Endodermal cell (in vitro differentiated cells): ENCODE measurements around the gene AFF2. TPM values are rescaled to one million over a fixed set of nuclear protein-coding genes. Genes with fewer than 3 reads are reported as not detected.

Experiments
- DNase-seq: peaks from one replicate; pipeline ENCODE4 v3.0.0-alpha.2; 2017
- H3K27ac ChIP-seq: 2 replicates; pipeline ENCODE4 v1.5.1; 2013; ENCODE audit warnings: mild to moderate bottlenecking, low read depth, low read length, moderate library complexity
- H3K27me3 ChIP-seq: 2 replicates; pipeline ENCODE4 v1.6.1; 2013; ENCODE audit warnings: mild to moderate bottlenecking, low read length, moderate library complexity; ENCODE audit not compliant: insufficient read depth, control insufficient read depth, poor library complexity, severe bottlenecking
- H3K36me3 ChIP-seq: 2 replicates; pipeline ENCODE4 v1.7.0; 2013; ENCODE audit warnings: mild to moderate bottlenecking, low read length, moderate library complexity; ENCODE audit not compliant: control insufficient read depth, insufficient read depth
- H3K4me1 ChIP-seq: one replicate; pipeline ENCODE4 v1.7.0; 2013; ENCODE audit warnings: low read length; ENCODE audit not compliant: control insufficient read depth, insufficient read depth
- H3K4me3 ChIP-seq: 2 replicates; pipeline ENCODE4 v1.5.1; 2013; ENCODE audit warnings: mild to moderate bottlenecking, low read length, moderate library complexity
- H3K9ac ChIP-seq: 2 replicates; pipeline ENCODE4 v1.6.1; 2013; ENCODE audit warnings: mild to moderate bottlenecking, low read length, moderate library complexity; ENCODE audit not compliant: poor library complexity, severe bottlenecking; ENCODE audit errors: extremely low read depth
- H3K9me3 ChIP-seq: 2 replicates; pipeline ENCODE4 v1.6.1; 2013; ENCODE audit warnings: mild to moderate bottlenecking, low read length, moderate library complexity; ENCODE audit not compliant: control insufficient read depth
- H3K27ac Mint-ChIP-seq: 2 replicates; pipeline ENCODE4 v1.8.0; 2020; ENCODE audit warnings: mixed read lengths
- H3K27me3 Mint-ChIP-seq: 2 replicates; pipeline ENCODE4 v1.8.0; 2021; ENCODE audit warnings: mild to moderate bottlenecking, mixed read lengths; ENCODE audit not compliant: insufficient read depth
- H3K36me3 Mint-ChIP-seq: 2 replicates; pipeline ENCODE4 v1.8.0; 2020; ENCODE audit warnings: low read depth, mixed read lengths
- H3K4me1 Mint-ChIP-seq: 2 replicates; pipeline ENCODE4 v1.8.0; 2020; ENCODE audit warnings: mixed read lengths
- H3K4me3 Mint-ChIP-seq: 2 replicates; pipeline ENCODE4 v1.8.0; 2020; ENCODE audit warnings: mild to moderate bottlenecking, moderate library complexity, mixed read lengths
- H3K9me3 Mint-ChIP-seq: 2 replicates; pipeline ENCODE4 v1.8.0; 2020; ENCODE audit warnings: mild to moderate bottlenecking, mixed read lengths
- WGBS, 2 experiments: methylation state at CpG; one replicate each; pipeline versions ENCODE4 v1.1.5 to v1.1.7; 2013; ENCODE audit warnings: missing lambda C conversion rate in 2 of 2, mixed read lengths in 1 of 2; ENCODE audit not compliant: insufficient coverage in 1 of 2, insufficient read length in 1 of 2; 5-methylcytosine and 5-hydroxymethylcytosine counted together
- total RNA-seq, 2 donors: library from RNA; stranded (reverse); fragmentation: NEBNext Ultra II Directional in 1 of 2; extraction: Animal tissue kit (Norgen Biotek cat#: 25700) in 1 of 2; gene quantifications; 2 replicates in 1 of 2; 3 replicates in 1 of 2; pipeline ENCODE4 v1.2.1, GENCODE V29; 2021
- TF ChIP-seq, protein P1 (sequence below): fragments of 200-600 bp; sonication (generic); conservative IDR thresholded peaks from 2 replicates; pipeline ENCODE4 v1.5.0; 2021; ENCODE audit warnings: antibody characterized with exemption, mild to moderate bottlenecking

Gene AFF2
- total RNA-seq, 2 donors from 2014 or later = 3.7 to 5.6 TPM

DNA sequence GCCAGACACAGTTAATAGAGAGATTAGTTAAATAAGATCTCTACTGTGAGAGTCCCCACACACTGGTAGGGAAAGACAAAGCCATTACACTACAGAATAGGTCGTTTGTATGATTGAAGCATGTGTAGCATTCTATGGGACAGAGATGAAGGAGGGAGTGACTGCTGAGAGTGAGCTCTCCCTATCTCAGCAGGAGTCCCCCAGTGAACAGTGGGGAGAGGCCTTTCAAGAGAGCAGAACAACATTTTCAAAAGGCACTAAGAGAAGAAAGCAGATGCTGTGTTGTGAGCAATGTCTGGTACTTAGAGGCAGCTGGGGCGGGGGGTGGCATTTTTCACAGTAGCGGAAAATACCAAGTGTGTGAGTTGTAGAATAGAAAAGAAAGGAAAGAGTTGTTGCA, 413.6 kb downstream of the AFF2 start:
- H3K36me3 Mint-ChIP-seq = no peaks in the 10 kb centered on the region

GRCh38 chrX:148914783-148915182, 414.4 kb downstream of the AFF2 start:
- peaks cover 2% of the 10 kb centered on the region for H3K4me1 Mint-ChIP-seq
- no peak overlapping the region for H3K4me3 ChIP-seq
- no peaks in the 10 kb centered on the region for H3K36me3 Mint-ChIP-seq
- 80% methylated on average over 3 of the region's 3 CpGs; no CpG with 5 or more reads in 1 of the 2 experiments for WGBS, 2 experiments
- no peaks in the 10 kb centered on the region for H3K27me3 ChIP-seq
- H3K36me3 ChIP-seq = no peaks in the 10 kb centered on the region
- H3K27me3 Mint-ChIP-seq = no peaks in the 10 kb centered on the region
- H3K4me1 ChIP-seq = no peaks in the 10 kb centered on the region
- no peak overlapping the region for H3K27ac ChIP-seq
- H3K9me3 Mint-ChIP-seq = peaks cover 48% of the 10 kb centered on the region
- no peak overlapping the region for H3K9ac ChIP-seq
- no peak overlapping the region for H3K27ac Mint-ChIP-seq
- TF ChIP-seq, protein P1, sequence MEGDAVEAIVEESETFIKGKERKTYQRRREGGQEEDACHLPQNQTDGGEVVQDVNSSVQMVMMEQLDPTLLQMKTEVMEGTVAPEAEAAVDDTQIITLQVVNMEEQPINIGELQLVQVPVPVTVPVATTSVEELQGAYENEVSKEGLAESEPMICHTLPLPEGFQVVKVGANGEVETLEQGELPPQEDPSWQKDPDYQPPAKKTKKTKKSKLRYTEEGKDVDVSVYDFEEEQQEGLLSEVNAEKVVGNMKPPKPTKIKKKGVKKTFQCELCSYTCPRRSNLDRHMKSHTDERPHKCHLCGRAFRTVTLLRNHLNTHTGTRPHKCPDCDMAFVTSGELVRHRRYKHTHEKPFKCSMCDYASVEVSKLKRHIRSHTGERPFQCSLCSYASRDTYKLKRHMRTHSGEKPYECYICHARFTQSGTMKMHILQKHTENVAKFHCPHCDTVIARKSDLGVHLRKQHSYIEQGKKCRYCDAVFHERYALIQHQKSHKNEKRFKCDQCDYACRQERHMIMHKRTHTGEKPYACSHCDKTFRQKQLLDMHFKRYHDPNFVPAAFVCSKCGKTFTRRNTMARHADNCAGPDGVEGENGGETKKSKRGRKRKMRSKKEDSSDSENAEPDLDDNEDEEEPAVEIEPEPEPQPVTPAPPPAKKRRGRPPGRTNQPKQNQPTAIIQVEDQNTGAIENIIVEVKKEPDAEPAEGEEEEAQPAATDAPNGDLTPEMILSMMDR = no peak
- no peak overlapping the region for H3K4me3 Mint-ChIP-seq
- no peaks in the 10 kb centered on the region for H3K9me3 ChIP-seq
- no peak for DNase-seq

More for the DNA sequence above, 413.6 kb downstream of the AFF2 start:
- TF ChIP-seq, protein P1 = no peak
- no peak overlapping the region for H3K4me3 ChIP-seq
- no peaks in the 10 kb centered on the region for H3K36me3 ChIP-seq
- Mint-ChIP-seq H3K27me3 (no peaks in the 10 kb centered on the region), H3K27ac (no peak overlapping the region), H3K4me3 (no peak overlapping the region), H3K4me1 (peaks cover 2% of the 10 kb centered on the region), H3K9me3 (peaks cover 53% of the 10 kb centered on the region)
- H3K27me3 ChIP-seq = no peaks in the 10 kb centered on the region
- no peaks in the 10 kb centered on the region for H3K4me1 ChIP-seq
- peak overlapping the region; percentile 49 for H3K27ac ChIP-seq
- no peaks in the 10 kb centered on the region for H3K9me3 ChIP-seq
- DNase-seq = peak; percentile 44
- H3K9ac ChIP-seq = no peak overlapping the region
- WGBS, 2 experiments = 44% methylated on average over 2 of the region's 3 CpGs; no CpG with 5 or more reads in 1 of the 2 experiments

GRCh38 chrX:148915474-148915873, 415.1 kb downstream of the AFF2 start:
- H3K27ac Mint-ChIP-seq = no peak overlapping the region
- H3K9me3 Mint-ChIP-seq = peaks cover 41% of the 10 kb centered on the region

More at GRCh38 chrX:148915474-148915873, 415.1 kb downstream of the AFF2 start:
- Mint-ChIP-seq H3K4me3 (no peak overlapping the region), H3K36me3 (no peaks in the 10 kb centered on the region), H3K4me1 (peaks cover 2% of the 10 kb centered on the region), H3K27me3 (no peaks in the 10 kb centered on the region)
- Histone ChIP-seq H3K9ac (no peak overlapping the region), H3K36me3 (no peaks in the 10 kb centered on the region), H3K4me3 (no peak overlapping the region), H3K27me3 (no peaks in the 10 kb centered on the region), H3K4me1 (no peaks in the 10 kb centered on the region), H3K9me3 (no peaks in the 10 kb centered on the region), H3K27ac (no peak overlapping the region)
- WGBS, 2 experiments = 84% methylated on average over 4 of the region's 5 CpGs; no CpG with 5 or more reads in 1 of the 2 experiments
- TF ChIP-seq, protein P1 = no peak
- no peak for DNase-seq
